SH-SY5Y (cell line): Measurements from ENCODE around the gene IFNAR1.

ENCODE experiments used
- GATA2 ChIP-seq: IDR thresholded peaks from 2 replicates; pipeline ENCODE4 v1.6.1; 2011; ENCODE audit warnings: mild to moderate bottlenecking, low read depth, low read length
- GATA3 ChIP-seq: IDR thresholded peaks from 2 replicates; pipeline ENCODE4 v1.6.1; 2011; ENCODE audit warnings: low read depth, mild to moderate bottlenecking, low read length, moderate library complexity

GRCh38 chr21:33355996-33356395 lies 31.2 kb downstream of the IFNAR1 start:
- TF ChIP-seq GATA2 (no peak), GATA3 (no peak)
